HepG2 (cell line): Measurements from ENCODE around the gene ATP8A2. TPM values are rescaled to one million over a fixed set of nuclear protein-coding genes. Genes with fewer than 3 reads are reported as not detected.
A peak's percentile ranks its signal among the peaks of the same experiment; 100 is the strongest.

Source experiments
- ATAC-seq: fragments of 200-7000 bp; cut with Tn5 transposase; 3 replicates; pipeline ENCODE4 v1.9.1; 2020; ENCODE audit warnings: mild to moderate bottlenecking, moderate library complexity
- BruUV-seq: library from RNA; stranded (reverse); fragments of 400-500 nt; replicated peaks from 2 replicates; lab custom pipeline; 2021; lab: Mats Ljungman, UMichigan
- CTCF ChIA-PET: fragments of 300-600 bp; formaldehyde crosslinking; extraction: SDS; loops from one replicate; lab custom pipeline; 2021; ENCODE audit warnings: low total read pairs, inconsistent platforms, low intra/inter-chr PET ratio; lab: Yijun Ruan, JAX
- POLR2A ChIA-PET: fragments of 350-600 bp; sonication (Branson Sonifier 250); formaldehyde crosslinking; loops from one replicate; lab custom pipeline; 2020; ENCODE audit warnings: antibody characterized with exemption, inconsistent platforms; lab: Yijun Ruan, JAX
- DNase-seq: peaks from one replicate; pipeline ENCODE4 v3.0.0-alpha.2; 2015; ENCODE audit warnings: low spot score
- FAIRE-seq: peaks from 3 replicates; lab custom pipeline; 2011; peaks lifted over from hg19 to GRCh38; lab: Jason Lieb, UNC
- H2AFZ ChIP-seq: one replicate; pipeline ENCODE4 v1.6.1; 2011; ENCODE audit warnings: low read length, inconsistent platforms
- H3K27ac ChIP-seq: fragments of 300-600 bp; 3 replicates; pipeline ENCODE4 v1.8.0; 2011; ENCODE audit warnings: mixed run types, mild to moderate bottlenecking, mixed read lengths, low read length, inconsistent platforms; ENCODE audit not compliant: insufficient read depth; ENCODE audit errors: extremely low read length
- H3K27me3 ChIP-seq, 2 experiments: fragments of 200-600 bp in 1 of 2; 2 replicates in 1 of 2; 3 replicates in 1 of 2; pipeline versions ENCODE4 v1.6.0 to v1.8.0; 2011; ENCODE audit warnings: low read length in 2 of 2, mild to moderate bottlenecking in 2 of 2, moderate library complexity in 2 of 2, inconsistent platforms in 1 of 2; ENCODE audit not compliant: insufficient read depth in 2 of 2, control insufficient read depth in 1 of 2
- H3K36me3 ChIP-seq, 2 experiments: fragments of 200-600 bp in 1 of 2; replicated peaks in 1 of 2; 2 replicates in 1 of 2; 3 replicates in 1 of 2; pipeline versions ENCODE4 v1.5.1 to v1.8.0; 2011; ENCODE audit warnings: low read length in 2 of 2, inconsistent platforms in 1 of 2; ENCODE audit not compliant: insufficient read depth in 2 of 2, control insufficient read depth in 1 of 2
- H3K4me1 ChIP-seq: 2 replicates; pipeline ENCODE4 v1.5.1; 2012; ENCODE audit warnings: low read length, inconsistent platforms; ENCODE audit not compliant: insufficient read depth
- H3K4me2 ChIP-seq: 2 replicates; pipeline ENCODE4 v1.6.0; 2011; ENCODE audit warnings: low read depth, low read length, inconsistent platforms
- H3K4me3 ChIP-seq, 3 experiments: fragments of 200-600 bp in 1 of 3; sonication (generic), shearing (Covaris generic) in 1 of 3; replicated peaks in 1 of 3; 2 replicates each; pipeline ENCODE4 v1.5.1; 2011 to 2016; ENCODE audit warnings: low read length in 3 of 3, inconsistent platforms in 2 of 3, low read depth in 2 of 3, mild to moderate bottlenecking in 2 of 3, control low read depth in 1 of 3, mixed read lengths in 1 of 3; ENCODE audit not compliant: insufficient read depth in 1 of 3
- H3K79me2 ChIP-seq: one replicate; pipeline ENCODE4 v1.6.1; 2011; ENCODE audit warnings: low read length, inconsistent platforms; ENCODE audit not compliant: insufficient read depth
- H3K9ac ChIP-seq: 2 replicates; pipeline ENCODE4 v1.6.0; 2011; ENCODE audit warnings: mild to moderate bottlenecking, low read depth, low read length, inconsistent platforms; ENCODE audit not compliant: insufficient read depth
- H3K9me3 ChIP-seq: 2 replicates; pipeline ENCODE4 v1.5.1; 2012; ENCODE audit warnings: mild to moderate bottlenecking, low read length
- H4K20me1 ChIP-seq: 2 replicates; pipeline ENCODE4 v1.6.0; 2011; ENCODE audit warnings: inconsistent platforms, mild to moderate bottlenecking, low read length, moderate library complexity; ENCODE audit not compliant: insufficient read depth
- AFF4 ChIP-seq: sonication (generic); formaldehyde crosslinking; IDR thresholded peaks from 2 replicates; pipeline ENCODE4 v1.4.0; 2020; ENCODE audit warnings: missing genetic modification reagents
- MAFF ChIP-seq: IDR thresholded peaks from 2 replicates; pipeline ENCODE4 v1.6.1; 2011; ENCODE audit warnings: low read depth, low read length, improper control_type of control experiment
- MAFK ChIP-seq, 2 experiments: IDR thresholded peaks in 1 of 2; conservative IDR thresholded peaks in 1 of 2; 2 replicates each; pipeline ENCODE4 v1.6.1; 2011; ENCODE audit warnings: improper control_type of control experiment in 2 of 2, low read length in 2 of 2
- MXD3 ChIP-seq: IDR thresholded peaks from 2 replicates; pipeline ENCODE4 v1.6.1; 2016; ENCODE audit warnings: mild to moderate bottlenecking, missing biosample characterization, missing genetic modification reagents
- SALL2 ChIP-seq: sonication (generic); formaldehyde crosslinking; IDR thresholded peaks from 2 replicates; pipeline ENCODE4 v1.8.1; 2023; ENCODE audit warnings: mild to moderate bottlenecking, missing genetic modification reagents, inconsistent platforms
- ZNF704 ChIP-seq: sonication (generic); formaldehyde crosslinking; IDR thresholded peaks from 2 replicates; pipeline ENCODE4 v1.8.1; 2023; ENCODE audit warnings: mild to moderate bottlenecking, inconsistent platforms, moderate library complexity, missing genetic modification reagents, borderline replicate concordance
- ZNF839 ChIP-seq: sonication (generic); formaldehyde crosslinking; IDR thresholded peaks from 2 replicates; pipeline ENCODE4 v1.4.0; 2020; ENCODE audit warnings: missing genetic modification reagents, mild to moderate bottlenecking, borderline replicate concordance
- WGBS: methylation state at CpG from one replicate; pipeline ENCODE4 v1.1.6; 2017; ENCODE audit warnings: low lambda C conversion rate; 5-methylcytosine and 5-hydroxymethylcytosine counted together
- in situ Hi-C: cut with HindIII; loops from 2 replicates; pipeline ENCODE4 v1.10.0; 2017; ENCODE audit warnings: low pct_unique_long_range_greater_than_20kb; ENCODE audit not compliant: extremely low pct_ligation_motif_present
- intact Hi-C: fragments of 100-400 bp; cut with micrococcal nuclease; formaldehyde crosslinking; loops from one replicate; pipeline ENCODE4 v1.10.0; 2022; ENCODE audit not compliant: unreplicated experiment
- polyA plus RNA-seq, 8 experiments: library from polyadenylated mRNA; depleted of rRNA in 3 of 8; stranded (reverse) in 7 of 8; unstranded in 1 of 8; fragments of >200 nt; fragmentation: Illumina TruSeq in 4 of 8; extraction: Trizol in 4 of 8; gene quantifications; 2 replicates each; pipeline versions ENCODE4 v1.2.1 to v1.2.3, GENCODE V29; 2011 to 2016; ENCODE audit warnings: low read depth in 4 of 8, missing spikeins in 1 of 8, mixed read lengths in 1 of 8; ENCODE audit not compliant: insufficient read depth in 1 of 8
- total RNA-seq, 5 experiments: library from RNA; depleted of rRNA; stranded (reverse); fragments of >200 nt; fragmentation: Illumina TruSeq; extraction: Trizol; gene quantifications; 2 replicates each; pipeline ENCODE4 v1.2.3, GENCODE V29; 2016; ENCODE audit warnings: low read depth in 1 of 5

ATP8A2 gene
- total and polyA plus RNA-seq, 2 of the 13 experiments (the other 11 are each of a cell fraction or from before 2014, with no cell fraction given) = 0.09 TPM; not detected in 1

GRCh38 chr13:26017932-26018665 is 646.3 kb downstream of the ATP8A2 start (continued):
- TF ChIP-seq AFF4 (no peak), MXD3 (no peak), ZNF839 (CRISPR knock-in tag) (no peak), ZNF704 (CRISPR knock-in tag) (no peak)

GRCh38 chr13:26019251-26019650 is 647.5 kb downstream of the ATP8A2 start:
- DNase-seq = no peak
- intact Hi-C loops (no loop called here), in situ Hi-C loops (no loop called here)
- Histone ChIP-seq H3K4me3 (no peak overlapping the region), H3K36me3 (no peaks in the 10 kb centered on the region), H3K9me3 (no peaks in the 10 kb centered on the region), H3K9ac (no peak overlapping the region), H2AFZ (no peak overlapping the region), H3K27me3 (peaks cover 0 to 16% of the 10 kb centered on the region in 2 experiments; a peak in 4 of 5 replicates), H3K27ac (no peak overlapping the region), H3K4me1 (no peaks in the 10 kb centered on the region), H3K79me2 (no peaks in the 10 kb centered on the region), H4K20me1 (no peaks in the 10 kb centered on the region), H3K4me2 (no peak overlapping the region)
- 23% methylated on average over 5 of the region's 7 CpGs for WGBS
- BruUV-seq = no TSS peak
- FAIRE-seq = no peak
- CTCF ChIA-PET = no interaction called here
- POLR2A ChIA-PET = no interaction called here
- ATAC-seq = no peak
- TF ChIP-seq MAFF (peak; percentile 40; the same call in 1 of the 2 replicates), MAFK (conservative IDR thresholded peaks at IDR 0.05 in 1 of 2, IDR thresholded peaks at IDR 0.05 in 1 of 2; ENCODE audit: low read length in 2 of 2) (peak; percentile 53 to 54; a peak in 1 of 4 replicates), SALL2 (no peak)
